Right forelimb (tissue), 1 donor: ENCODE measurements around the gene OLA1.

Source experiments
- DNase-seq: peaks from one replicate; pipeline ENCODE4 v3.0.0-alpha.2; 2018

OLA1 gene

DNA sequence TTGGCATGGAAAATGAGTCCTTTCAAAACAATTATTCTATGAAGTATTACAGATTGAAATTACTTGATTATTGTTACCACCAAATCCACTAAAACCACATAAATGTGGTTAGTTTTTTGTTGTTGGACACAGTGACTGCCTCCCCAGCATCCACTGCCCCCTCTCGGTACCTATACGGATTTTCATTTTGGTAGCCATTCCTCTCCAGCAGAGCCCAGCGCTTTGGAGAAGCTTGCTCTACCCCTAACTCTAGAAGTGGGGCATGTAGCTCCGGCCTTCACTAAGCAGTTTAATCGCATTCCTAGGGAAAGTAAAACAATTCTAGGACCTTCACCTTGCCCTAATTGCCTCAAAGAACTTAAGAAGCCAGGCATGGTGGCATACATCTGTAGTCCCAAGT, 24.2 kb downstream of the OLA1 start:
- DNase-seq = no peak

DNA sequence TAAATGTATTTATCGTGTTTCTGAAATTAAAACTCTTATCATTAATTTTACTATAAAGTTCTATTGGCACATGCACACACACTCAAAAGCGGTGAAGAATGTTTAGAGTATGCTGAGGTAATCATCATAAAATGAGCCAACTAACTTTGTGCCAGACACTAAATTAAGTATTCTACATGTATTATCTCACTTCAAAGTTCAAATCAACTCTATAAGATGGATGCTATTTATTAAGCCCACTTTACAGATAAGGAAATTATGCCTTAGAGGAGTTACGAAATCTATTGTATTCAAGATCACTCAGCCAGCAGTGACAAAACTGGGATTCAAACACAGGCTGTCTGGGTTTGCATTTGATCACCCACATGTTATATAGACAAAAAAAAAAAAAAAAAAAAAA, 24.9 kb downstream of the OLA1 start:
- DNase-seq = no peak

DNA sequence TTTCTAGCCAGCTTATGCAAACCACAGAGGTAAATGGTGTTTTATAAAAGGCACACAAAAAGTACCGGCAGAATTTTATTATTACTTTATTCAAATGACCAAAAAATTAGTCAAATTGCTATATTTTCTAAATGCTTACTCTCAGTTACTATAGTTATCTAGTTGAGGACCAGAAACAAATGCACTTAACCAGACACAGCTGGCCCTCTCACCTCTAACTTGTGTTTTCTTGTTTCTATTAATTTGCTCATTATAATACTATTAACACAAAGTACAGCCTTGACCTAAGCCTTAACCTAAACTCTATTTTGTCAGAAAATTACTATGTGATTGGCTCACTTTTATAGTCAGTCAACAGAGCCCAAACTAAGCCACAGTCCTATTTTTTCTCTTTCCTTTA, 26.2 kb downstream of the OLA1 start:
- DNase-seq = no peak

DNA sequence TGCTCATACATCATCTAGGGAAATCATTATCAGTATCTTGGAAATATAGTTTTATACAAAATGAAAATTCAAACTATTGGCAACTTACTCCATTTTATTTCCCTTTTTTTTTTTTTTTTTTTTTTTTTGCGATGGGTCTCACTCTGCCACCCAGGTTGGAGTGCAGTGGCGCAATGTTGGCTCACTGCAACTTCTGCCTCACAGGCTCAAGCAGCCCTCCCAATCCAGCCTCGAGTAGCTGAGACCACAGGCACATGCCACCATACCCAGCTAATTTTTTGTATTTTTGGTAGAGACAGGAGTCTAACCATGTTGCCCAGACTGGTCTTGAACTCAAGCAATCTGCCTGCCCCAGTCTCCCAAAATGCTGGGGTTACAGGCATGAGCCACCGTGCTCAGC, 29.0 kb downstream of the OLA1 start:
- DNase-seq = no peak

DNA sequence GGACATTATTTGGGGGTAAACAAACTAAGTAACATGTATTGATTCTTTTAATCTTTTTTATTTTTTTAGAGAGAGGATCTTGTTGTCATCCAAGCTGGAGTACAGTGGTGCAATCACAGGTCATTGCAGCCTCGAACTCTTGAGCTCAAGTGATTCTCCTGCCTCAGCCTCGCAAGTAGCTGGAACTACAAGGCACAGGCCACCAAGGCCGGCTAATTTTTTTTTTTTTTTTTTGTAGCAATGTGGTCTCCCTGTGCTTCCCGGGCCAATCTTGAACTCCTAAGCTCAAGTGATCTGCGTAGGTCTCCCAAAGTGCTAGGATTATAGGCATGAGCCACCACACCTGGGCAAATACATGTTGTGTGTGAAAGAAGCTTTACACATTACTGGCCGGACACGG, 29.6 kb downstream of the OLA1 start:
- no peak for DNase-seq

DNA sequence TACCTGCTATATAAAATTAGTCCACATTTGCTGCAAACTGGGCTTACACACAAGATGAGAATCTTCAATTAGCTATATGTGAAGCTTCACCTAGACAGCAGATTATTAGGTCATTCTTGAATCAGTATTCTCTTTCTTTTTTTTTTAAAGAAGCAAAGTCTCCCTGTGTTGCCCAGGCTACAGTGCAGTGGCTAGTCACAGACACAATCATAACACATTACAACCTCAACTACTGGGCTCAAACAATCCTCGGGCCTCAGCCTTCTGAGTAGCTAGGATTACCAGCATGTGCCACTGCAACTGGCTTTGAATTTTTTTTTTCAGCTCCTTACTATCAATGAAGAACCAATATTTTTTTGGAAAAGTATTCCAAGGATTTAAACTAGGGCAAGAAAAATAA, 30.5 kb downstream of the OLA1 start:
- no peak for DNase-seq

DNA sequence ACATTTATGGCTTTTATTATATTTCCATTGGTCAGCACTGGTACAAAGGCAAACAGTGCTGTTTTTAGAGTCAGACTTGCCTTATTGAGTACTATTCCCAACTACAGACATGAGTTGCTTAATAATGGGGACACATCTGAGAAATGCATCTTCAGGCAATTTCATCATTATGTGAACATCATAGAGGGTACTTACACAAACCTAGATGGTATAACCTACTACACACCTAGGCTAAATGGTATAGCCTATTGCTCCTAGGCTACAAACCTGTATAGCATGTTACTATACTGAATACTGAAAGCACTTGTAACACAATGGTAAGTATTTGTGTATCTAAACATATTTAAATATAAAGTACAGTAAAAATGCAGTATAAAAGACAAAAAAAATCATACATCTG, 36.4 kb downstream of the OLA1 start:
- no peak for DNase-seq

DNA sequence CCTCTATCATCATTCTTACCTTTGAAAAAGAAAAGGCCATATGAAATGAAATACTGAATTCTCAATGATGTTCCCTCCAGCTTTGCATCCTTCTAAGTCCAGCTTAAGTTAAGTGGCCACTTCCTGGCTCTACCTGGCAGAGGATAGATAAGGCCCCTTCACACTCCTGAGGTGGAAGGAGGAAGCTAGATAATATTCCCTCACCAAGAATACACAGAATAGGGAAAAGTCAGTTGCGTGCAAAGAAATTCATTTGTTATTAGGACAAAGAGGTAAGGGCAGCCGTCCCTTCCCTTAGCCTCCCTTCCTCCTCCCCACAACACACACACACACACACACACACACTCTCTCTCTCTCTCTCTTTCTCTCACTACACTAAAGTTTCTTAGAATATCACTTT, 37.5 kb downstream of the OLA1 start:
- DNase-seq = no peak

DNA sequence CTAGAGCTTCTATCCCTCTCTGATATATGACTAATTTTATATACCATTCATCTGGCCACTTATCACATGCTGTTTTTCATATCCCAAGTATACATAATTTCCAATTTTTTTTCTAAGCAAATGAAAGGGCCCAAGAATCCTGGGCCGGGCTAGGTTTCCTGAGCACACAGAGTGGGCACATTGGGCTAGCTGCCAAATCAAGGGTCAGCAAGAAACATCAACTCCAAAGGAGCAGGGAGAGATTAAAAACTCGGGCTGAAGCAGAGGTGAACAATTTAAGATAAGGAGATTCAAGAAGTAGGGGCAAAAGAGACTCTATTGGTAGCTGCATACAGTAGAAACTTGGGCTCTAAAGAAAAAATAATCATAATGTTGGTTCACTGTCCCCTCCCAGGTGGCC, 39.0 kb downstream of the OLA1 start:
- DNase-seq = no peak

DNA sequence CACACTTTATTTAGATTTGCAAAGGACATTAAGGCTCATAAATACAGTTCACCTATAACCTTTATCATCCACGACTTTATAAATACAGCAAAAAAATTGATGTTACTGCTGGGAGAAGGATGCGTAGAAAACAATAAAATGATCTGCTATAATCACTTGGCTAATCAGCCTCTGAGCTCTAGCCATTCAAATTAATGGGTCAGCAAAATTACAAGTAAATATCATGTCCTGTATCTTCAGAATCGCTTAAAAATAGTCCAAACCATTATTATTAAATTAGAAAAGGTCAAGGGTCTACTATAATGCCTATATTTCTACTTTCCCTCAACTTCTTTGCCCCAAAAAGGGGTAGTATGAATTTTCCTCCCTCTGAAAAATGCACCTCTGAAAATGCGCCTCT, 40.3 kb downstream of the OLA1 start:
- no peak for DNase-seq

DNA sequence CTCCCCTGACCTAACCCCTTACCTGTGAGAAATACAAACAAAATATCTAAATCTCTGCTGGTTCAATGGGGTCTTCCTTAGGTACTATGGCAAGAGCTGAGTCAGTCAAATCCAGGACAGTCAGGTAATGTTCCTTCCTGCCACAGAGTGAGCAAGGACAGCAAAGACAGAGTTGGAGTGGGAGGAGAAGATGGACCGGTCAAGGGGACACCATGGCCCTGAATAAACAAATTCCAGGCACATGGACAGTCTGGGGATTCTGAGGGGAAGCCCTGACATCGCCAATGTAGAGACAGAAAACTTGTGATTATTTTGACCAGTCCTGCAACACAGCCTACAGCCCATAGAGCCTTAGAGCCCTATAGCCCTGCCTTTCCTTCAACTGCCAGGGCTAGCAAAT, 42.8 kb downstream of the OLA1 start:
- no peak for DNase-seq

DNA sequence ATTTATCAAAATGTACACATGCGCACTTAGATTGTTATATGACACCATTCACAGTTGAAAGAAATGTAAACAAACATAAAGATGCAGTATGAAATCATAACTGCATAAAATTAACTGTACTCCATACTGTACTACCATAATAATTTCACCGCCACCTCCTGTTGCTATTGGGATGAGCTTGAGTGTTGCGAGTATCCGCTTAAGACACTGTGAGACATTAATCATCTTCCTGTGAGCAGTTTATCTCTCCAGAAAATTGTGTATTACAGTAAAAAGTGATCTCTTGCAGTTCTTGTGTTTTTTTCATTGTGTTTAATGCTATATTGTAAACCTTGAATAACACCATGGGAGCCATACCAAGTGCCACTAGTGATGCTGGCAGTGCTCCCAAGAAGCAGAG, 46.1 kb downstream of the OLA1 start:
- no peak for DNase-seq

DNA sequence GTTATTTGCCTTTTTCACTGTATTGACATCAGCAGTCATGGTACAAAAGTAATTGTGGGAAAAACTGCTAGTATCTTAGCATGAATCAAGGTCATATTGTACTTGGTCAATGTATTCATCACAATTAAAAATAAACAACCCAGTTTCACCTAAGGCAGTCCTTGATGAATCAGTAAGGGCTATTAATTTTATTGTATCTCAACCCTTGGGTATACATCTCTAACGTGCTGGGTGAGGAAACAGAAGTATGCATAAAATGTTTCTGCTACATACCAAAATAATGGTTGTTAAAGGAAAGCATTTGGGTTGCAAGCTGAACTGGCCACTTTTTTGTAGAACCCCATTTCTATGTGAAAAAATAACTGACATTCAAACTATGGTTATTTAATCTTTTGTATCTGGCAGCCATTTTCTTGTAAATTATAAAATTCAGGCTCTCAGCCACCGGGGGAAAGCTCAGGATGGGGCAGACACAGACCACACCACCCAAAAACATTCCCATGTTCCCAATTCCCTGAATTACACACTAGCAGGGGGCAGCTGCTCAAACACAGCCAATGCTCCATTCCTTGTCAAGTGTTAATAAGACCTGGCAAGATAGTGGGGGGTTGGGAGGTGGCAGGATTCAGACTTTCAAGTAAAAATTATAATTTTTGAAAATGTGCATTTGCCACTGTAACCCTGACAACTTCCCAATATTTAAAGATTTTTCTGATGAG, 49.3 kb downstream of the OLA1 start:
- no peak for DNase-seq

DNA sequence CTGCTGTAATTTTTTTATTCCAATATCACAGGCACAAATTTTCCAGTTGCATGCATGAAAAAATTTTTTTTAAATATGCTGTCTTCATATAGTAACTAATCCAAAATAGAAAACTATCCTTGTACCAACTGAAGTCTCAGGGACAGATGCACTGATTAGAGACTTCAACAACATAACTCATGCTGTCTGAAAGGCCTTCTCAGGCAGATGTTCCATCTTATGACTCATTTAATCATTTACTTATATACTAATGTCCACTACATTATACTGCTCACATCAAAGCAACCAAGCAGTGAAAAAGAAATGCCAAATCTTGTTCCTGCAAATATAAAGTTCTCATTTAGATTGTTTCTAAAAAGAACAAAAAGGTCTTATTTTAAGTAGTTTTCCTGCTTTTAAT, 53.1 kb downstream of the OLA1 start:
- no peak for DNase-seq

DNA sequence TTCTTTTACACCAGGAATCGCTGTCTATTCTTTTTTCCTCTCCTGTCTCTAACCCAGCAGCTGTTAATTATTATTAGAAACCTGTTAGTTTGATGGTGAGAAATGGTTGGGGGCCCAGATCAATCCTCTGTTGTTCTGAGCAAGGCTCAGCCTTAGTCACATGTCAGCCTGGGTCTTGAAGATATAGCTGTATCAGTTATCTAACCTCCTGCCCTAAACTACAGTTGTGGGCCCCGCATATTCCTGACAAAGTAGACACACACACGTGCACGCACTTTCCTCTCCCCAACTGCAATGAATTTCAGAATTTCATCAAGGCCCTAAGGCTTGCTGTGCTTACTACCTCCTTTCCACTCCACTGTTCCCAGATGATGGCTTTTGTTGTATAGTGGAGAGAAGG, 54.6 kb downstream of the OLA1 start:
- DNase-seq = no peak

DNA sequence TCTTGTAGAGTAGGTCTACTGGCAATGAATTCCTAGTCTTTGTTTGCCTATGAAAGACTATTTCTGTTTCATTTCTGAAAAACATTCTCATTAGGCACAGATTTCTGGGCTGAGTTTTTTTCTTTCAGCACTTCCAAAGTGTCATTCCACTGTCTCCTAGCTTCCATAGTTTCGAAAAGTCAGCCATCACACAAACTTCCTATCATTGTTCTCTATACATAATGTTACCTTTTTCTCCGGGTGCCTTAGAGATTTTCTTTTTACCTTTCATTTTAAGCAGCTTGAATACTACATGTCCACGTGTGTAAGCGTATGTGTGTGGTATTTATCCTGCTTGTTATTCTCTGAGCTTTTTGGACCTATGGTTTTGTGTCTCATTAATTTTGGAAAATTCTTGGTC, 55.7 kb downstream of the OLA1 start:
- DNase-seq = no peak

DNA sequence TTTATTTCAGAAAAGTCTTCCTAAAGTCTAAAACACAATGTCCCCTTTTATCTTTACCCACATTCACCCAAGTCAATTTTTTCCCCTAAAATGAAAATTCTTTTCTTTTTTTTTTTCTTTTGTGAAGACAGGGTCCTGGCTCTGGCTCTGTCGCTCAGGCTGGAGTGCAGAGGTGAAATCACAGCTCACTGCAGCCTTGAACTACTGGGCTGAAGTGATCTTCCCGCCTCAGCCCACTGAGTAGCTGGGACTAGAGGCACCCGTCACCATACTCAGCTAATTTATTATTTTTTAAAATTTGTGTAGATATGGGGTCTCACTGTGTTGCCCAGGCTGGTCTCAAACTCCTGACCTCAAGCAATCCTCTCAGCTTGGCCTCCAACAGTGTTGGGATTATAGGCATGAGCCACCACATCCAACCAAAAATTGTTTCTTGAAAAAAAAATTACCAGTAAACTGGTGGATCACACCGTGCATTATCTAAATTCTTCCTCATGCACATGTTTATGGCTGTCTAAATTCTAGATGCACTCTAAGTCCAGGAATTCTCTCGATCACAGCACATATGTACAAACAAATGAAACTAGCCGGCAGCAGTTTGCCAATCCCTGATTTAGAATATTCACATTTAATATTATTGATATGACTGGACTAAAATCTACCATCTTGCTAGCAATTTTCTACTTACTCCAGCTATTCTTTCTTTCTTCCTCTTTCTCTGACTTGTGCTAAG, 56.8 kb downstream of the OLA1 start:
- no peak for DNase-seq

DNA sequence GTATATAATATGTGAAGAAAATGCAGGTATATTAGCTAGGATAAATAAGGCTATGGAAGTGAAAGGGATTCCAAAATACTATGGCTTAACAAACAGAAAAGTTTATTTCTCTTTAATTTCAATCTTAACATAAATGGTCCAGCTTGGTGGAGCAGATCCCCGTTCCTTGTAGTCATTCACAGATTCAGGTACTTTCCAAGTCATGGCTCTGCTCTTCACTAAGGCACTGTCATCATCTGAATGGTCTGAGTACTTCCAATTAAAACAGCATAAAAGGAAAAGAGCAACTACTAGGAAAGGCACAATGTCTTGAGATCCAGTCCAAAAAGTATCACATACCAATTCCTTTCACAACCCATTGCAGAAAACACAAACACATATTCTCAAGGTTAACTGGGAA, 63.4 kb downstream of the OLA1 start:
- no peak for DNase-seq

DNA sequence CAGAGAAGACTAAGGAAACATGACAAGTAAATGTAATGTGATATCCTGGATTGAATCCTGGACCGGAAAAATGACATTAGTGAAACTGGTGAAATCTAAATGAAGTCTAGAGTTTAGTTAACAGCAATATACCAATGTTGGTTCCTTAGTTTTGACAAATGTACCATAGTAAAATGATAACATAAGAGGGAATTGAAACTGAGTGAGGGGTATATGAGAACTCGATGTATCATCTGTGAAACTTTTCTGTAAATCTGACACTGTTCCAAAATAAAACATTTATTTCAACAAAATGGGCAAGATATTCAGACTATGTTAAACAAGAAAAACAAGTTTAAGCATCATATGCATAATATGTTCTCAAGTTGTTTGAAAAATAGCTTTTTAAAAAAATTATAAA, 63.8 kb downstream of the OLA1 start:
- DNase-seq = no peak

DNA sequence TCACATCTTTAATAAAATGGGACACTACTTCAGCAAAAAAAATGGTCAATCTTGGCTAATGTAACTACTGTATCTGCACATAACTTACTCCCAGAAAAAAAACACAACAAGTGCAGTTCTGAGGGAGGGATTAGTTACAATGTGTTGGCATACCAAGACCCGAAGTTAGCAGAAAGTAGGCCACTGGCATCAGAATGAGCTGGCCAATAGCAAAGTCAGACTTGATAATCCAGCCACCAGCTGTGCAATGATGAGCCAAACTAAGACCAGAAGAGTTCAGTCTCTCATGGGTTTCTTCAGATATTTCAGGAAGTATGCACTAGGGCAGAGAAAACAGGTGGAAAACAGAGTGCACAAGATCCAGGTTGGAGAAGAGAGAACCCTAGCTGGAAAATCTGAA, 65.3 kb downstream of the OLA1 start:
- no peak for DNase-seq

DNA sequence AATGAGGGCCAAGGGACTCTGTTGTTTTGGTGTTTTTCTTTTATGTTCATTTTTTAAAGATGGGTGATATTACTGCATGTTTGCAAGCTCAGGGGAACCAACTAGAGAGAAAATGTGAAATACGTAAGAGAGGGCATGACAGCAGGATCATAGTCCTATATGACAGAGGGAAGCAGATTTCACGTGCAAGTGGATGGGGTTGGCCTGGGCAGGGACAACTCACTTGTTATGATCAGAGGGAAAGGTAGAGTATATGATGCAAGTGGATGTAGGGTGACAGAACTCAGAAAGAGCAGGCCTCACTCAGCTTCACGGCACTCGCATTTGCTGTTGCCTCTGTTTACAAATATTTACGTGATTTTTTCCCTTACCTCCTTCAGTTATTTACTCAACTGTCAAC, 67.0 kb downstream of the OLA1 start:
- no peak for DNase-seq

DNA sequence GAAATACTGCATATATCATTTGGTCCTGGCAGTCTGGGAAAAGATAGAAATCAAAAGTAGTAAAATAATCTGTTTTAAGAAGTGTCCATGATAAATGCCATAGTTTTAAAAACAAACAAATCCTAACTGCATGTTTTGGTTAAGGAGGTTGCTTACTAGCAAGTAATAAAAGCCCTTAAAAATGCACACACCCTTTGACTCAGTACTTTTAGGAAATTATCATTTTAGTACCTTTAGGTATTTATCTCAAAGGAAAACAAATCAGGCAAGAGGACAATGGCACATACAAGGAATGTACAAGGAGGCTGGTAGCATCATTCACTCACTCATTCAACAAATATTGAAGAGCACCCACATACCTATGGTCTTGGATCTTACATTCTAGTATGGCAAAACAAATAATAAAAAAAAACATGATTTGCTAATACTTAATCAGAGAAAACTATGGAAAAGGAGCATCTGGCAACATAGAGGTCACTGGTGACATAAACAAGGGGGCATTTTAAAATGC, 67.6 kb downstream of the OLA1 start:
- no peak for DNase-seq

DNA sequence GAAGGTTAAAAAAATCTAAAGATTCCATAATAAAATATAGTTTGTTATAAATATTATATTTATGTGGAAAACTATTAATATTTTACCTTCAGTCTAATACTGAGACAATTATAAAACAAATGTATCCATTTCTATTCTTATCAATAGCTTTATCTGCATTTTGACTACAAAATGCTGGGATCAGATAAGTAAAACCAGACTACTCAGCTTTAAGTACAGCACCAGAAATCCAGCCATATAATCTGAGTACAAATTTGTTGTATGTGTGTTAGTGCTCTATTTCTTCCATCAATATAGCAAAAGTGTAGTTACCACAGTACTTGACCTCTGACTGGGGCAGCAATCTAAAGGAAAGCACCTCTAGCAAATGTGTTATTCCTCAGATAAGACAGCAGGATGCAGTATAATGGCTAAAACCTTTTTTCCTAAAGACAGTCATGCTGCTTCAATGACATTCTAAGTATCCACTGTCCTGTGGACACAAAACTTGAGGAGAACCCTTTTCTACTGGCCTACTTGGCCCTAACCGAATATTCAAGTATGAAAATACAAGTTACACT, 68.1 kb downstream of the OLA1 start:
- DNase-seq = no peak

DNA sequence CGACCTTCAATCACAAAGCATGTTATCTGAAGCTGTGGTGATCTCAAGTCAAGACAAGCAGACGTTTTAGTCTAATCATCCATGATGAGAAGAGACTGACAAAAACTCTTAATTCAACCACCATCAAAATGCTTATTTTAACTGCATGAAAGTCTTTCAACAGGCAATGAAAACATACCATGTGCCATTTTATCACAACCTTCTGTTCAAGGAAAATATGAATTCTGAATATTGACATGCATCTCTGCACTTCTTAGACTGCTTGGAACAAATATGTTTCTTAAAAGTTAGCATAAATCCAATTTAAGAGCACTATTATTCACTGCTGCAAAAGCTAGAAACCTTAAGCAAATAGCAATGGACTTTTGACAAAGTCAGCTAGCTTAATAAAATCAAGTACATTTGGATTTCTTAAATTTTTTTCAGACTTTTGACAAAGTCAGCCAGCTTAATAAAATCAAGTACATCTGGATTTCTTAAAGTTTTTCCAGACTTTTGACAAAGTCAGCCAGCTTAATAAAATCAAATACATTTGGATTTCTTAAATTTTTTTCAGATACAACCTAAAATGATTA, 70.9 kb downstream of the OLA1 start:
- DNase-seq = no peak
